H1 (cell line): Measurements from ENCODE around the gene PPP1R12B. TPM values are rescaled to one million over a fixed set of nuclear protein-coding genes. Genes with fewer than 3 reads are reported as not detected.
A peak's percentile ranks its signal among the peaks of the same experiment; 100 is the strongest.

ENCODE experiments used
- CTCF ChIA-PET: fragments of 300-600 bp; sonication (Branson Sonifier 250); formaldehyde crosslinking; loops from one replicate; lab custom pipeline; 2021; ENCODE audit not compliant: partially characterized antibody; lab: Charles Lee
- POLR2A ChIA-PET: fragments of 300-600 bp; sonication (Branson Sonifier 250); formaldehyde crosslinking; loops from one replicate; lab custom pipeline; 2021; ENCODE audit warnings: inconsistent platforms; ENCODE audit not compliant: partially characterized antibody; lab: Charles Lee
- DNase-seq, 2 experiments: peaks; one replicate each; pipeline versions ENCODE4 v3.0.0 to v3.0.0-alpha.2; 2010 to 2022; ENCODE audit warnings: low spot score in 2 of 2, low read depth in 1 of 2, mixed read lengths in 1 of 2
- FAIRE-seq: peaks from 2 replicates; lab custom pipeline; 2011; peaks lifted over from hg19 to GRCh38; lab: Jason Lieb, UNC
- H2AFZ ChIP-seq: 2 replicates; pipeline ENCODE4 v1.8.1; 2012; ENCODE audit warnings: low read length, inconsistent platforms
- H2AK5ac ChIP-seq: 2 replicates; pipeline ENCODE4 v1.6.1; 2013; ENCODE audit warnings: low read depth, low read length
- H2BK120ac ChIP-seq: replicated peaks from 2 replicates; pipeline ENCODE3; 2013; ENCODE audit warnings: low read depth, low read length, inconsistent platforms
- H2BK12ac ChIP-seq: 2 replicates; pipeline ENCODE4 v1.6.1; 2013; ENCODE audit warnings: low read depth, low read length
- H2BK15ac ChIP-seq: 2 replicates; pipeline ENCODE4 v1.6.1; 2013; ENCODE audit warnings: low read length
- H2BK20ac ChIP-seq: 2 replicates; pipeline ENCODE4 v1.6.1; 2013; ENCODE audit warnings: low read length
- H2BK5ac ChIP-seq: 2 replicates; pipeline ENCODE4 v1.6.1; 2013; ENCODE audit warnings: low read depth, low read length
- H3K14ac ChIP-seq: 2 replicates; pipeline ENCODE4 v1.6.1; 2013; ENCODE audit warnings: inconsistent platforms; ENCODE audit not compliant: insufficient read length
- H3K18ac ChIP-seq: 2 replicates; pipeline ENCODE4 v1.6.1; 2013; ENCODE audit warnings: low read length; ENCODE audit errors: extremely low read depth
- H3K23ac ChIP-seq: 2 replicates; pipeline ENCODE4 v1.6.1; 2013; ENCODE audit warnings: inconsistent platforms; ENCODE audit not compliant: insufficient read length
- H3K23me2 ChIP-seq: 2 replicates; pipeline ENCODE4 v1.6.1; 2013; ENCODE audit warnings: low read depth, low read length
- H3K27ac ChIP-seq: 2 replicates; pipeline ENCODE4 v1.6.1; 2011; ENCODE audit warnings: low read depth, low read length, inconsistent platforms
- H3K27me3 ChIP-seq, 4 experiments: replicated peaks in 1 of 4; 1 replicate in 1 of 4; 2 replicates in 3 of 4; pipeline versions ENCODE4 v1.6.1 to v1.8.1; 2011 to 2013; ENCODE audit warnings: low read length in 3 of 4, mild to moderate bottlenecking in 3 of 4, inconsistent platforms in 2 of 4, mixed read lengths in 2 of 4, moderate library complexity in 1 of 4; ENCODE audit not compliant: control insufficient read depth in 3 of 4, insufficient read depth in 3 of 4; ENCODE audit errors: extremely low read depth in 1 of 4
- H3K36me3 ChIP-seq, 4 experiments: 2 replicates each; pipeline versions ENCODE4 v1.6.1 to v1.8.1; 2011 to 2013; ENCODE audit warnings: mild to moderate bottlenecking in 4 of 4, low read length in 3 of 4, moderate library complexity in 2 of 4, control low read depth in 1 of 4, inconsistent platforms in 1 of 4; ENCODE audit not compliant: insufficient read depth in 4 of 4, control insufficient read depth in 2 of 4
- H3K4ac ChIP-seq: replicated peaks from 2 replicates; pipeline ENCODE3; 2013; ENCODE audit warnings: low read length, low read depth, mixed read lengths, inconsistent platforms; ENCODE audit not compliant: insufficient read length
- H3K4me1 ChIP-seq, 4 experiments: replicated peaks in 1 of 4; 1 replicate in 1 of 4; 2 replicates in 3 of 4; pipeline versions ENCODE4 v1.6.1 to v1.8.1; 2011 to 2013; ENCODE audit warnings: low read length in 3 of 4, inconsistent platforms in 2 of 4, mixed read lengths in 1 of 4; ENCODE audit not compliant: insufficient read depth in 4 of 4, control insufficient read depth in 3 of 4
- H3K4me2 ChIP-seq, 2 experiments: 2 replicates each; pipeline versions ENCODE4 v1.6.1 to v1.8.1; 2011 to 2013; ENCODE audit warnings: low read depth in 2 of 2, low read length in 2 of 2, control low read depth in 1 of 2, inconsistent platforms in 1 of 2, mild to moderate bottlenecking in 1 of 2; ENCODE audit not compliant: insufficient read depth in 1 of 2
- H3K4me3 ChIP-seq, 4 experiments: fragments of 200-600, 300-600 bp in 1 of 4; sonication (generic), shearing (Covaris generic), sonication (Bioruptor Twin) in 1 of 4; 2 replicates each; pipeline versions ENCODE4 v1.5.1 to v1.8.1; 2011 to 2016; ENCODE audit warnings: low read length in 4 of 4, low read depth in 3 of 4, control low read depth in 2 of 4, inconsistent platforms in 2 of 4, mild to moderate bottlenecking in 2 of 4, mixed read lengths in 1 of 4, moderate library complexity in 1 of 4; ENCODE audit not compliant: insufficient read depth in 2 of 4; ENCODE audit errors: extremely low read depth in 1 of 4
- H3K56ac ChIP-seq: replicated peaks from 2 replicates; pipeline ENCODE3; 2013; ENCODE audit warnings: low read depth, mild to moderate bottlenecking, mixed read lengths, low read length, inconsistent platforms; ENCODE audit not compliant: insufficient read length
- H3K79me1 ChIP-seq: 2 replicates; pipeline ENCODE4 v1.6.1; 2013; ENCODE audit warnings: low read depth, low read length, control low read depth
- H3K79me2 ChIP-seq, 2 experiments: 2 replicates each; pipeline versions ENCODE4 v1.6.1 to v1.8.1; 2012 to 2013; ENCODE audit warnings: low read length in 2 of 2, mild to moderate bottlenecking in 2 of 2, inconsistent platforms in 1 of 2; ENCODE audit not compliant: insufficient read depth in 2 of 2, control insufficient read depth in 1 of 2
- H3K9ac ChIP-seq, 4 experiments: replicated peaks in 1 of 4; 1 replicate in 1 of 4; 2 replicates in 3 of 4; pipeline versions ENCODE4 v1.6.1 to v1.8.1; 2011 to 2013; ENCODE audit warnings: low read depth in 3 of 4, low read length in 3 of 4, control low read depth in 2 of 4, mild to moderate bottlenecking in 2 of 4, moderate library complexity in 2 of 4, inconsistent platforms in 1 of 4; ENCODE audit errors: extremely low read depth in 1 of 4
- H3K9me3 ChIP-seq, 2 experiments: 2 replicates each; pipeline versions ENCODE4 v1.6.1 to v1.8.1; 2012 to 2013; ENCODE audit warnings: mild to moderate bottlenecking in 2 of 2, moderate library complexity in 2 of 2, control low read depth in 1 of 2, inconsistent platforms in 1 of 2, low read depth in 1 of 2, low read length in 1 of 2, mixed read lengths in 1 of 2; ENCODE audit not compliant: insufficient read depth in 2 of 2
- H4K20me1 ChIP-seq, 2 experiments: replicated peaks in 1 of 2; 2 replicates each; pipeline versions ENCODE3 to v1.8.1; 2011 to 2013; ENCODE audit warnings: inconsistent platforms in 2 of 2, low read length in 2 of 2, mild to moderate bottlenecking in 1 of 2; ENCODE audit not compliant: insufficient read depth in 2 of 2, control insufficient read depth in 1 of 2
- H4K5ac ChIP-seq: 2 replicates; pipeline ENCODE4 v1.6.1; 2013; ENCODE audit warnings: low read length, low read depth, mixed read lengths, inconsistent platforms; ENCODE audit not compliant: insufficient read length
- H4K8ac ChIP-seq: 2 replicates; pipeline ENCODE4 v1.8.0; 2013; ENCODE audit warnings: mild to moderate bottlenecking, moderate library complexity, low read length, inconsistent platforms; ENCODE audit not compliant: insufficient read depth; ENCODE audit errors: extremely low read depth
- H4K91ac ChIP-seq: replicated peaks from 2 replicates; pipeline ENCODE3; 2013; ENCODE audit warnings: low read length, mixed read lengths, inconsistent platforms; ENCODE audit not compliant: insufficient read length
- ATF2 ChIP-seq: IDR thresholded peaks from 2 replicates; pipeline ENCODE4 v1.6.1; 2012; ENCODE audit warnings: low read length, inconsistent platforms
- CHD2 ChIP-seq: IDR thresholded peaks from 2 replicates; pipeline ENCODE4 v1.6.1; 2012; ENCODE audit warnings: low read length, improper control_type of control experiment
- MAFK ChIP-seq: IDR thresholded peaks from 2 replicates; pipeline ENCODE4 v1.6.1; 2012; ENCODE audit warnings: low read depth, mild to moderate bottlenecking, improper control_type of control experiment, low read length
- POLR2A ChIP-seq, 2 experiments: IDR thresholded peaks; 1 replicate in 1 of 2; 2 replicates in 1 of 2; pipeline ENCODE4 v1.6.1; 2011; ENCODE audit warnings: low read depth in 2 of 2, low read length in 2 of 2, mild to moderate bottlenecking in 2 of 2; ENCODE audit errors: control extremely low read depth in 1 of 2
- POU5F1 ChIP-seq: IDR thresholded peaks from 2 replicates; pipeline ENCODE4 v1.6.1; 2011; ENCODE audit warnings: low read depth, mild to moderate bottlenecking, low read length, moderate library complexity
- SIX5 ChIP-seq: IDR thresholded peaks from 2 replicates; pipeline ENCODE4 v1.6.1; 2011; ENCODE audit warnings: mild to moderate bottlenecking, low read depth, low read length
- YY1 ChIP-seq: IDR thresholded peaks from 2 replicates; pipeline ENCODE4 v1.6.1; 2011; ENCODE audit warnings: low read depth, mild to moderate bottlenecking, low read length
- WGBS, 2 experiments: shearing (Covaris generic) in 1 of 2; methylation state at CpG; one replicate each; pipeline versions ENCODE4 v1.1.6 to v1.1.7; 2013 to 2015; ENCODE audit warnings: low lambda C conversion rate in 2 of 2, mixed read lengths in 2 of 2, inconsistent platforms in 1 of 2, low coverage in 1 of 2, missing lambda C conversion rate in 1 of 2; ENCODE audit not compliant: insufficient replicate concordance in 2 of 2, insufficient coverage in 1 of 2, insufficient read length in 1 of 2; ENCODE audit errors: extremely low coverage in 1 of 2, missing lambda C conversion rate in 1 of 2; 5-methylcytosine and 5-hydroxymethylcytosine counted together
- polyA plus RNA-seq, 7 experiments: library from polyadenylated mRNA; depleted of rRNA in 3 of 7; stranded (reverse) in 5 of 7; unstranded in 2 of 7; fragments of >200 nt in 5 of 7; fragments of 200-250 nt in 2 of 7; gene quantifications; 1 replicate in 5 of 7; 2 replicates in 1 of 7; 4 replicates in 1 of 7; pipeline versions ENCODE4 v1.2.1 to v1.2.3, GENCODE V29; 2011 to 2013; ENCODE audit warnings: missing spikeins in 2 of 7, mixed read lengths in 2 of 7
- total RNA-seq: library from RNA; stranded (reverse); fragmentation: NEBNext Ultra II Directional; extraction: Animal tissue kit (Norgen Biotek cat#: 25700); gene quantifications from 2 replicates; pipeline ENCODE4 v1.2.1, GENCODE V29; 2021

PPP1R12B gene
- total and polyA plus RNA-seq, 2 of the 8 experiments (the other 6 are each of a cell fraction or from before 2014, with no cell fraction given): 7.9 to 18.7 TPM

- H4K20me1 ChIP-seq: peaks cover 0 to 7% of the 10 kb centered on the region in 2 experiments
- peak overlapping the region; percentile 3 for H2BK5ac ChIP-seq
- peak overlapping the region; percentile 50 for H3K14ac ChIP-seq
- WGBS, 2 experiments: 89% methylated on average over 1 of the region's 1 CpG; no CpG with 5 or more reads in 1 of the 2 experiments
- DNase-seq (no peak), FAIRE-seq (peak; percentile 85)
- no peaks in the 10 kb centered on the region for H3K9me3 ChIP-seq
- peak overlapping the region; percentile 82 for H2BK12ac ChIP-seq
- H3K18ac ChIP-seq: no peak overlapping the region
- peaks cover 0 to 13% (median 6%) of the 10 kb centered on the region in 4 experiments; a peak in 6 of 7 replicates for H3K4me1 ChIP-seq
- no peaks in the 10 kb centered on the region; a peak in 1 of 8 replicates for H3K36me3 ChIP-seq
- H3K23ac ChIP-seq: peak overlapping the region; percentile 5
- no peak overlapping the region for H3K27ac ChIP-seq
- ChIA-PET CTCF (interaction anchor here (0.6 to 3.7 kb wide), 13 partner anchors 15 to 351 kb away, joined by 3 to 19 read pairs (median 6); no protein-coding TSS in a partner anchor), POLR2A (interaction anchor here (0.6 kb wide), 1 partner anchor 14 kb away, joined by 3 read pairs; no protein-coding TSS in a partner anchor)
- H3K79me2 ChIP-seq: no peaks in the 10 kb centered on the region
- H2BK20ac ChIP-seq: peak overlapping the region; percentile 49
- H4K8ac ChIP-seq: peak overlapping the region; percentile 68; the same call in 1 of the 2 replicates
- H3K23me2 ChIP-seq: peaks cover 11% of the 10 kb centered on the region; the same call in 1 of the 2 replicates
- H3K27me3 ChIP-seq: no peaks in the 10 kb centered on the region
- no peak overlapping the region for H3K4me2 ChIP-seq
- no peak overlapping the region for H4K5ac ChIP-seq
- peaks cover 7% of the 10 kb centered on the region for H3K79me1 ChIP-seq
- peak overlapping the region; percentile 61 for H2BK15ac ChIP-seq
- peak overlapping the region; percentile 99 for H4K91ac ChIP-seq
- H2AFZ ChIP-seq: no peak overlapping the region
- H3K4ac ChIP-seq: peak overlapping the region; percentile 94
- peak overlapping the region; percentile 68 for H2BK120ac ChIP-seq
- peak overlapping the region in 1 of 4 experiments; percentile 35; a peak in 1 of 7 replicates for H3K9ac ChIP-seq
- no peak overlapping the region for H3K4me3 ChIP-seq
- H3K56ac ChIP-seq: peak overlapping the region; percentile 100
- peak overlapping the region; percentile 79 for H2AK5ac ChIP-seq
- no peak for TF ChIP-seq SIX5
- no peak for TF ChIP-seq YY1
- no peak for TF ChIP-seq CHD2
- TF ChIP-seq ATF2: no peak
- no peak for TF ChIP-seq POU5F1
- no peak for TF ChIP-seq POLR2A (IDR thresholded peaks at IDR 0.05; ENCODE audit: control extremely low read depth in 1 of 2, low read depth in 2 of 2, low read length in 2 of 2)
- no peak for TF ChIP-seq MAFK
Observed at GRCh38 chr1:202624781-202625108, 276.2 kb downstream of the PPP1R12B start.
